Measurements from ENCODE around the gene GOLGA6C. TPM values are rescaled to one million over a fixed set of nuclear protein-coding genes. Genes with fewer than 3 reads are reported as not detected.

The GOLGA6C gene
- total and polyA plus RNA-seq, 10 of the 15 experiments (the other 5 are each of a cell fraction or from before 2014, with no cell fraction given), result not detected

GRCh38 chr15:75227663-75228280, 30.4 kb upstream of the GOLGA6C start:
- Histone ChIP-seq H3K4me1 (ENCODE audit: control insufficient read depth, insufficient read depth, low read length) (no peaks in the 10 kb centered on the region), H3K4me3 (no peak overlapping the region), H4K20me1 (ENCODE audit: control insufficient read depth, insufficient read depth) (no peaks in the 10 kb centered on the region), H3K9me3 (replicated peaks; ENCODE audit: control insufficient read depth, insufficient read depth, low read length) (no peaks in the 10 kb centered on the region), H2AFZ (ENCODE audit: control insufficient read depth, low read depth, low read length) (no peak overlapping the region), H3K4me2 (ENCODE audit: control insufficient read depth, insufficient read depth) (no peak overlapping the region), H3K27me3 (replicated peaks in 1 of 2; ENCODE audit: control insufficient read depth in 2 of 2, insufficient read depth in 2 of 2, low read length in 1 of 2) (peaks cover 0 to 2% of the 10 kb centered on the region in 2 experiments; a peak in 2 of 4 replicates), H3K27ac (ENCODE audit: control insufficient read depth, insufficient read depth) (no peak overlapping the region), H3K9ac (ENCODE audit: control insufficient read depth, insufficient read depth, low read length) (no peak overlapping the region), H3K79me2 (ENCODE audit: control insufficient read depth, insufficient read depth, low read length) (no peaks in the 10 kb centered on the region), H3K36me3 (ENCODE audit: control insufficient read depth in 2 of 2, insufficient read depth in 2 of 2, low read length in 1 of 2) (no peaks in the 10 kb centered on the region)
- no peak for DNase-seq (ENCODE audit: low read depth, low spot score)
- intact Hi-C loops (cut with micrococcal nuclease; ENCODE audit: unreplicated experiment), result no loop called here
- no peak for FAIRE-seq
- TF ChIP-seq BCL11A (IDR thresholded peaks at IDR 0.05; ENCODE audit: low read depth, low read length) (no peak), TARDBP (IDR thresholded peaks at IDR 0.05; ENCODE audit: borderline replicate concordance) (no peak), RCOR1 (conservative IDR thresholded peaks at IDR 0.05; ENCODE audit: low read depth, low read length) (no peak), NR2F1 (conservative IDR thresholded peaks at IDR 0.05) (no peak), RELB (IDR thresholded peaks at IDR 0.05; ENCODE audit: low read depth) (no peak), HDGF (IDR thresholded peaks at IDR 0.05) (no peak), GABPA (IDR thresholded peaks at IDR 0.05; ENCODE audit: low read depth) (no peak), IRF5 (IDR thresholded peaks at IDR 0.05; ENCODE audit: borderline replicate concordance) (no peak), ZBTB11 (CRISPR knock-in tag; IDR thresholded peaks at IDR 0.05) (no peak), ZBTB33 (IDR thresholded peaks at IDR 0.05) (no peak), CEBPZ (IDR thresholded peaks at IDR 0.05; ENCODE audit: low read depth, low read length) (no peak)
- WGBS (ENCODE audit: insufficient coverage, insufficient replicate concordance, low lambda C conversion rate, missing lambda C conversion rate), result 45% methylated on average over 13 of the region's 13 CpGs
- no TSS peak for BruUV-seq (replicated peaks)
- in situ Hi-C loops (cut with MboI), result no loop called here
- ChIA-PET POLR2A (no interaction called here), SMC1A (ENCODE audit: uncharacterized antibody, unreplicated experiment) (no interaction called here), RAD21 (ENCODE audit: unreplicated experiment) (interaction anchor here (0.9 kb wide), 1 partner anchor 8 kb away, joined by 3 read pairs; no protein-coding TSS in a partner anchor), CTCF (no interaction called here)
- ATAC-seq, result no peak
